ENCODE data around the gene SLC38A11.

Gene SLC38A11

GRCh38 chr2:164917296-164917903 lies 37.9 kb downstream of the SLC38A11 start:
- ATAC-seq, result peak; percentile 63
- TF ChIP-seq ESRRG (CRISPR knock-in tag; IDR thresholded peaks at IDR 0.05), result no peak
- TF ChIP-seq BACH2 (CRISPR knock-in tag; IDR thresholded peaks at IDR 0.05; ENCODE audit: borderline replicate concordance), result no peak
- no peak for TF ChIP-seq ZFP3 (CRISPR knock-in tag; IDR thresholded peaks at IDR 0.05)
- TF ChIP-seq ZNF8 (CRISPR knock-in tag; IDR thresholded peaks at IDR 0.05), result no peak
- no peak for TF ChIP-seq RARB (CRISPR knock-in tag; IDR thresholded peaks at IDR 0.05)
- TF ChIP-seq SNAI2 (CRISPR knock-in tag; IDR thresholded peaks at IDR 0.05), result no peak
- TF ChIP-seq TCF4 (CRISPR knock-in tag; IDR thresholded peaks at IDR 0.05; ENCODE audit: borderline replicate concordance), result no peak
- no peak for TF ChIP-seq OSR1 (CRISPR knock-in tag; IDR thresholded peaks at IDR 0.05)
- no peak for TF ChIP-seq GLIS3 (CRISPR knock-in tag; IDR thresholded peaks at IDR 0.05)
- TF ChIP-seq PPARA (CRISPR knock-in tag; IDR thresholded peaks at IDR 0.05; ENCODE audit: borderline replicate concordance), result no peak
- no peak for TF ChIP-seq CSDC2 (CRISPR knock-in tag; IDR thresholded peaks at IDR 0.05)
- TF ChIP-seq TSHZ2 (CRISPR knock-in tag; IDR thresholded peaks at IDR 0.05), result no peak
- TF ChIP-seq POU6F1 (CRISPR knock-in tag; IDR thresholded peaks at IDR 0.05; ENCODE audit: borderline replicate concordance, low read depth), result no peak
- no peak for TF ChIP-seq CSRNP3 (CRISPR knock-in tag; IDR thresholded peaks at IDR 0.05)
- no peak for TF ChIP-seq ZNF70 (CRISPR knock-in tag; IDR thresholded peaks at IDR 0.05)
- no peak for TF ChIP-seq ARNTL (CRISPR knock-in tag; IDR thresholded peaks at IDR 0.05; ENCODE audit: borderline replicate concordance, low read depth)
- no peak for TF ChIP-seq TOX (CRISPR knock-in tag; IDR thresholded peaks at IDR 0.05; ENCODE audit: borderline replicate concordance)
- no peak for TF ChIP-seq ZFP30 (CRISPR knock-in tag; IDR thresholded peaks at IDR 0.05)

- TF ChIP-seq RARB (CRISPR knock-in tag; IDR thresholded peaks at IDR 0.05) (no peak), ZC3H10 (CRISPR knock-in tag; IDR thresholded peaks at IDR 0.05) (no peak), CSDC2 (CRISPR knock-in tag; IDR thresholded peaks at IDR 0.05) (no peak), CREB5 (CRISPR knock-in tag; IDR thresholded peaks at IDR 0.05; ENCODE audit: low read depth) (no peak), ZNF70 (CRISPR knock-in tag; IDR thresholded peaks at IDR 0.05) (no peak), TOX (CRISPR knock-in tag; IDR thresholded peaks at IDR 0.05; ENCODE audit: borderline replicate concordance) (no peak), SNAI2 (CRISPR knock-in tag; IDR thresholded peaks at IDR 0.05) (no peak), TCF4 (CRISPR knock-in tag; IDR thresholded peaks at IDR 0.05; ENCODE audit: borderline replicate concordance) (no peak), ZNF565 (CRISPR knock-in tag; conservative IDR thresholded peaks at IDR 0.05; ENCODE audit: low read depth) (no peak), OSR1 (CRISPR knock-in tag; IDR thresholded peaks at IDR 0.05) (no peak), TSHZ2 (CRISPR knock-in tag; IDR thresholded peaks at IDR 0.05) (no peak)
- no peak for ATAC-seq
Observed at GRCh38 chr2:164915566-164915965, 39.8 kb downstream of the SLC38A11 start.

Measured in SK-N-SH treated with all-trans-retinoic acid at 6 μM for 48 hours (cell line).